Tibial nerve (tissue), 3 donors: Measurements from ENCODE around the gene TGFB1.

Experiments
- POLR2A ChIP-seq, 2 donors: fragments of 450-650 bp; IDR thresholded peaks; one replicate each; pipeline ENCODE4 v1.6.1; 2017; ENCODE audit warnings: antibody characterized with exemption in 2 of 2, mild to moderate bottlenecking in 2 of 2, moderate library complexity in 2 of 2
- TF ChIP-seq, protein P1 (sequence below), 5 experiments: fragments of 200-600 bp in 3 of 5; fragments of 450-650 bp in 2 of 5; sonication (generic) in 3 of 5; IDR thresholded peaks; one replicate each; pipeline ENCODE4 v1.5.1; 2016 to 2019; ENCODE audit warnings: antibody characterized with exemption in 5 of 5, mild to moderate bottlenecking in 3 of 5, moderate library complexity in 2 of 5

DNA sequence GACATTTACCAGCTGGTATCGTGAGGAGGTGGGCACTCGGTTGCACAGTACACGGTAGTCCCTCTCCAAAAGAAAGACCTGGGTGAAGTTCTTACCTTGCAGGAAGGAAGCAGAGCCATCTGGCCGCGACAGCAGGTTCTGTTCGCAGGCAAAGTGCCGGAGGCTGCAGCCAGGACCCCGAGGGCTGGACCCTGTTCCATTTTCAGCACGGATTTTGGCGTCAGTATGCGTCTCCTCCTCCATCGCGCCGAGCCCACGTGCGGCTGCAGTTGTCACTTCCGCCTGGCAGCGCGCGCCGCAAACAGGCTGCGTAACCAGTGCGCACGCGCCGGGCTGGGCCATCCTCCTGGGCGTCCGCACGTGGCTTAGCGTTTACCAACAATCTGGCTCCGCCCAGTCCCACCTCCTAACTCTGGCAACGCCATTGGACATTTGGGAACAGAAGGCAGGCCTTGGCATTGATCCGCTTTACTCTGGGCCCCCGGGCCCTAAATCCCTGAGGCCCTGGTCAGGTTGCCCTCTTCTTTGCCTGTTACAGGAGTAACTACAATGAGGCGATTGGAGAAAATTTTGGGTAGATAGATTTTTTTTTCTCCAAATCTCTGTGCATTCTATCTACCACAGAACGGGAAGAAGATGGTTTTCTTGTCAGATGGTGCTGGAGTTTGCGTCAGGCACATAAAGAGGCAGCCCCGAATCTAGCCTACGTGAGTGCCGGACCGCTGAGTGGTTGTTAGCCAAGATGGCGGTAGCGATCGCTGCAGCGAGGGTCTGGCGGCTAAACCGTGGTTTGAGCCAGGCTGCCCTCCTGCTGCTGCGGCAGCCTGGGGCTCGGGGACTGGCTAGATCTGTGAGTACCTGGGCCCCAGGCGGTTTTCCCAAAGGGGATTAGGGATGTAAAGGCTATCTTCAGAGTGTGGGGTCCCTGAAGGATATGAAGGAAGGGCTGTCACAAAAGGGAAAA lies 43.6 kb upstream of the TGFB1 start, which contains the start of the genes BCKDHA and EXOSC5:
- TF ChIP-seq, protein P1, sequence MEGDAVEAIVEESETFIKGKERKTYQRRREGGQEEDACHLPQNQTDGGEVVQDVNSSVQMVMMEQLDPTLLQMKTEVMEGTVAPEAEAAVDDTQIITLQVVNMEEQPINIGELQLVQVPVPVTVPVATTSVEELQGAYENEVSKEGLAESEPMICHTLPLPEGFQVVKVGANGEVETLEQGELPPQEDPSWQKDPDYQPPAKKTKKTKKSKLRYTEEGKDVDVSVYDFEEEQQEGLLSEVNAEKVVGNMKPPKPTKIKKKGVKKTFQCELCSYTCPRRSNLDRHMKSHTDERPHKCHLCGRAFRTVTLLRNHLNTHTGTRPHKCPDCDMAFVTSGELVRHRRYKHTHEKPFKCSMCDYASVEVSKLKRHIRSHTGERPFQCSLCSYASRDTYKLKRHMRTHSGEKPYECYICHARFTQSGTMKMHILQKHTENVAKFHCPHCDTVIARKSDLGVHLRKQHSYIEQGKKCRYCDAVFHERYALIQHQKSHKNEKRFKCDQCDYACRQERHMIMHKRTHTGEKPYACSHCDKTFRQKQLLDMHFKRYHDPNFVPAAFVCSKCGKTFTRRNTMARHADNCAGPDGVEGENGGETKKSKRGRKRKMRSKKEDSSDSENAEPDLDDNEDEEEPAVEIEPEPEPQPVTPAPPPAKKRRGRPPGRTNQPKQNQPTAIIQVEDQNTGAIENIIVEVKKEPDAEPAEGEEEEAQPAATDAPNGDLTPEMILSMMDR (IDR thresholded peaks at IDR 0.05) = peak in 2 of 5 experiments; percentile 28 to 53
- TF ChIP-seq POLR2A (IDR thresholded peaks at IDR 0.05) = no peak
